HG03354 (cell line): ENCODE results near the gene SPACA9.
A peak's percentile ranks its signal among the peaks of the same experiment; 100 is the strongest.

Source experiments
- ATAC-seq: cut with Tn5 transposase; IDR thresholded peaks from one replicate; pipeline ENCODE4 v1.9.1; 2021; ENCODE audit warnings: mild to moderate bottlenecking; ENCODE audit not compliant: unreplicated experiment, poor library complexity, severe bottlenecking

The SPACA9 gene

DNA sequence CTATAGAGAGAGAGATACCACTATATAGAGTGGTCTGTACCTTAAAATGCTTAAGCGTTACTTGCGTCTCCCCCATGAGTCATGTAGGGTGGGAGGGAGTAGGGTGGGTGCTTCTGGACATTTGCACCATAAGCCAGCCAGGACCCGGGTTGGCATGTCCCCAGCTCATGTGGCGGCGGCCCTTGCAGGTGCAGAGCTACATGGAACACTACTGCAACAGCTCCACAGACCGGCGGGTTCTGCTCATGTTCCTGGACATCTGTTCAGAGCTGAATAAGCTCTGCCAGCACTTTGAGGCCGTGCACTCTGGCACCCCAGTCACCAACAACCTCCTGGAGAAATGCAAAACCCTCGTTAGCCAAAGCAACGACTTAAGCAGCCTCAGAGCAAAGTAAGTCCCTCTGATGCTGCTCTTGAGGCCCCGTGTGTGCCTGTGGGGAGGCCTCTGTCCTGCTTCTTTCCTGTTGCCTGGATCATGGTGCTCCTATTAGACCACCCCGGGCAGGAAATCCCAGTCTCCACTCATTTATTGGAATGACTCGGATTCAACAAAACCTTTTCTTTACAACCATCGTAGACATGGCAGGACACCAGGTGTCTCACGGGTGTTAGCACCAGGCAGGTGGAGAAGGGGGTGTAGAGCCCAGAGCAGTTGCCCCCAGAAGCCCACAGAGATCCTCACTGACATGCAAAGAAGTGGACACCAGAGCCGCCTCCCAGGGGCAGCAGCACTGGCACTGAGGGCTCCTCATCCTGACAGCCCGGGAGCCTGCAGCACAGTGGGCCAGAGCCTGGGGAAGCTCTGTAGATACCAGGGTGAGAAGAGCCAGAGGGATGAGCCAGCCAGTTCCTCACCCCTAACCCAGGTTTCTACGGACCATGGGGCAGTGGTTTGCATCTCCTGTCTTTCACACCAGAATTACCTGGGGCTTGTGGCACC, 8.8 kb downstream of the SPACA9 start:
- no peak for ATAC-seq

DNA sequence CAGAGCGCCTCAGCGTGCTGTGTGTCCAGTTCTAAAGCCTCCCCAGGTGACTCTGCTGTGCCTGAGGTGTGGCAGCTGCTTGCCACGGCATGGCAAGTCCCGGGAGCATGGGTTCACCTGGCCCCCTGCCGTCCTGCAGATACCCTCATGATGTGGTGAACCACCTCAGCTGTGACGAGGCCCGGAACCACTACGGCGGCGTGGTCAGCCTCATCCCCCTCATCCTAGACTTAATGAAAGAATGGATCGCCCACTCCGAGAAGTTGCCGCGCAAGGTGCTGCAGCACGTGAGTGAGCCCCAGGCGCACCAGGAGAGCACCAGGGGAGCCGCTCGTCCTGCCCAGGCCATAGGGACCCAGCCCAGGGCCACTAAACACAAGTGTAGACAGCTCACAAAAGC, 9.5 kb downstream of the SPACA9 start:
- no peak for ATAC-seq

DNA sequence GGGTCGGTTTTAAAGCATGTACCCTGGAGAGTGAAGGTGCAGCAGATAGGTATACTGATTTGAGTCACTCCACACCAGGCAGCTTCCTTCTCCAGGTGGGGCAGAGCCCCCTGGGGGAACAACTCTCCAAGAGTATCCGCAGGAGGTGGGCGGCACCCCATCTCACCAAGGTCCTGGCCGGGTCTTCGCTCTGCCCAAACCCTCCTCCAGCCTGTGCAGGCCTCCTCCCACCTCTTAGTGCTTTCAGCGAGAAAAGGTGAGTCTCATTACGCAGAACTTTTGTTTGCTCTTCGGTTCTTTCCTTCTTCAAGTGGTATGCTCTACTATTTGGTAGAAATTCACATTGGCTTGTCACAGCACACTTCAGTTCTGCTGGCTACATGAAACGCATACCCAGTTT, 13.7 kb downstream of the SPACA9 start:
- ATAC-seq: no peak

DNA sequence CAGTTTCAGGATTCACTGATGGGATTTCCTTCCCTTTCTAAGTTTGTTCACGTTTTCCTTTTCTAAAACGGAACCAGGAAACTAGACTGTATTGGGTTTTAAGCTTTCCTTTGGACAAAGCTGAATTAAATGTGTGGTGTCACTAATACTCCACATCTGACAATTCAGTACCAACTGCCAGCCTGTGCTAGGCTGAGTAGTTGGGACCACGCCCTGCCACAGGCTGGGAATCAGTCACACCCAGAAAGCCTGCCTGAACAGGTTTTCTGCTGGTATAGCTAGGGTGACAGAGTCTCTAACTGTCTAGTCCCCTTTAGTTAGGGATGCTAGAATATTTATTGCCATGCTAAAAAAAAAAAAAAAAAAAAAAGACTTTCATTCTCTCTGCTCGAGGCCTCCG, 15.6 kb downstream of the SPACA9 start:
- ATAC-seq: no peak

DNA sequence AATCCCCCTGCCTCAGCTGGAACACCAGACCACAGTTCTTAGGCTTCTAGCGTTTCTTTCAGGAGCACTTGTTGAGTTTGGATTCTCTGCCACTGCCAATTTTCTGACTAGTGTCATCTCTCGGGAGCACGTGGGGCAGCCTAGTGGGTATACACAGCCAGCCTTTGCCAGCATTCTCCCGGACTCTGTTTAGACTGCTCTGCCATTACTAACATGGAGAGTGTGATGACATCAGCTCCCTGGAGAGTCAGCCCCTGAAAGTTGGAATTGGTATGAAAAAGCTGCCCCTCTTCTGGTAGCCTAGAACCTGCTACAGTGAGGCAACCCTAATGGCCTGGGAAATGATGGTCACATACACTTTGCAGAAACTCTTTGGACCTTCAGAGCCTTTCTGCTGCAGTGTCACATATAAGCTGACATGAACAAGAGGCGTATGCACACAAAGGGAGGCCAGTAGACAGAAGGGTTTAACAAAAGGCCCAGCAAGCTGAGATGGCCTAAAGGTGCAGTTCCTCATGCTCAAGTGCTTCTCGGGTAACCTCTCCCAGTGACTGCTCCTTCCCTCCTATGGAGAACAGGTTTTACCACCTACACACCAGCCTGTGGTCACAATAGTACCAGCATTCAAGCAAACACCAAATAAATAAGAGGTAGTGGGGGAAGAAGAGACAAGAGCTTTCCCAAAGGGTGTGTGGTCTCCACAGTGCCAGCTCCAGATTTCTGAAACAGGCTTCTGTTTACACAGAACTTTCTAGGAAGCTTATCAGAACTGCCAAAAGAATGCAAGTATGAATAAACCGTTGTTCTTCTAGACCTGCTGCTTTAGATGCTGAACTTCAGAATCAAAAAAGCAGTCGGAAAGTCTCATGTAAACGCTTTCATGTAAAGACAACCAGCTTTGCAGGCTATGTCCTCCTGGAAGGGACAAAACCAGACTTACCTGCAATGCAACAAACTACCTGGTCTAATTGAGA, 16.5 kb downstream of the SPACA9 start:
- ATAC-seq: no peak

DNA sequence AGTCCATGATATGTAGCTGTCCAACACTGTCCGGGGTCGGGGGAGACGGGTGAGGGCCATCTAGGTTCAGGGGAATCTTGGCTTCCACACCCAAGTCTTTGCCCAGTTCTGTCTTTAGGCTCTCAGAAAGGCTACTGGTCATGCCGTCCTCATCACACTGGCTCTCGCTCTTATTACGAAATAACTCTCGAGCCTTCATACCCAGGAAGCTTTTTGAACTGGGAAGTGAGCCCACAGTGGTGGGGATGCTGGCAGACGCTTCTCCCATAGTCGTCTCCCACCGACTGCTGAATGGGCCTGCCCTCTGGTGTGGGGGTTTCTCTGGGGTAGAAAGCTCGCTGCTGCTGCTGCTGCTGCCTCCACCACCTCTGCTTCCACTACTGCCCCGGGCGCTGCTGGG, 17.6 kb downstream of the SPACA9 start:
- ATAC-seq: no peak

DNA sequence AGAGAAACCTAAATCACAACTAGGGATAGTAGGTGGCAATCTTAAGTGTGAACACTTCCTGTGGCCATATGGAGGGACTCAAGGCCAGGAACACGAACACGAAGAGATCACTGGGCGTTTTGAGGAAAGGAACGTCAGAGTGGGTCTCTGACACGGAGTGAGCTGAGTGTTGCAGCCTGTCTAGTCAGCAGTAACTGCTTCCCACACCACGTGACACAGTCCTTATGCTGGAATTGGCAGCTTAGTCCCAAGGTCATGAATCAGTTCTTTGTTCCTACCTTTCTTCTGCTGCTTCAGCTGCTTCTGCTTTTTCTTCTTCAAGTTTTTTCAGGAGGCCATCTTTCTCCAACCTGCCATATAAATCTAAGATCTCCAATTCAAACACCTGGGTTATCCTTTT, 18.2 kb downstream of the SPACA9 start:
- no peak for ATAC-seq

DNA sequence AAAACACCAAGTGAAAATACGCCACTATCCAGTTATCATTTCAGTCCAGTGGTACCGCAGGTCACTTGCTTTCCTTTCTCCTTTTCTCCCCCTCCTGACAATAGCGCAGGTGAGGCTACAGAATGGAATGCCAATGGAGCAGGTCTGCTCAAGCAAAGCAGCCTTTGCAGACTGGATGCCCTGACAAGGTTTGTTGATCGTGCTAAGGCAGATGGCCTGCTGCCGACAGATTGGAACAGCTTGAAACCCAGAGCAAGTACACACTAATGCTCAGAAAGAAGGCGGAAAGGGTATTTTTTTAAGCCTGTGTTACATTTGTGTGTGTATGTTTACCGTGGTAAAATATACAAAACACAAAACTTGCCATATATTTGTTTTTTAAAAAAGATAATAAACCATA, 19.4 kb downstream of the SPACA9 start:
- ATAC-seq: no peak

DNA sequence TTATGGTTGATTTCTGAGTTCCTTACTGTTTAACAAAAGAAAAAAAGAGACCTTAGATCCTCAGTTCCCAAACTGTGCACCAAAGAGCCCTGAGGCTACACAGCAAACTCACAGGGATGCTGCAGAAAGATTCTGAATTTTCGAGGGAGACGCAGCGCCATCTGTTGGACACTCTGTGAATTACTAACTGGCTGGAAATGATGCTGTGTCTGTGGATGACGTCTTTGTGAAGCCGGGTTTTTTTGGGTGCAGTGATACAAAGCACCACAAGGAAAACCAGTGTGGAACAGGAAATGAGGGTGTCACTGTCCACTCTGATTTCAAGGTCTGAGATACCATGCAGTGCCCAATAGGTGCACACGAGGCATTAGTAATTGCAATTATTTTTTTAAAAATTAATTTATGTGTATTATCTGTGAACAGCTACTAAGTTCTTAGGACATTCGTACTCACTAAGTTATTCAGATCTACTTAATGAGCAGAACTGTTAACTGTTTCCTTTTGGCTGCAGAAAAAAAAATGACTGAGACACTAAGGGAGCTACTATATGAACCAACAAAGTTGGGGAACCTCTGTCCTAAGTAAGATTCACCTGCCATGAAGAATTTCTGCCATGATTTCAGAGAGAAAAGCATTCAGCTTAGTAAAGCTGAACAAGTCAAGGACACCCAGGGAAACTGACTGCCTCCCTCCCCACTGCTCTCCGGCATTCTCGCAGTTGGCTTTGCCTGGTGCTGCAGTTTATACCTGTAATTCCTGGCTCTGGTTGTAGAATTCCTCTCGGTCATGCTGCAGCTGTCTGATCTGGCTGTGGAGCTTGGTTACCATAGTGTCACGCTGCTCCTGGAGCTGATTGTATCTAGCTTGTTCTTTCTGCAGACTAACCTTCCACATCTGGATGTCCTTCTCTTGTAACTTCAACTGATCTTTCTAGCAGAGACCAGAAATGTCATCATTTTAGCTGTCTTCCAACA, 23.4 kb downstream of the SPACA9 start:
- peak; percentile 81 for ATAC-seq

DNA sequence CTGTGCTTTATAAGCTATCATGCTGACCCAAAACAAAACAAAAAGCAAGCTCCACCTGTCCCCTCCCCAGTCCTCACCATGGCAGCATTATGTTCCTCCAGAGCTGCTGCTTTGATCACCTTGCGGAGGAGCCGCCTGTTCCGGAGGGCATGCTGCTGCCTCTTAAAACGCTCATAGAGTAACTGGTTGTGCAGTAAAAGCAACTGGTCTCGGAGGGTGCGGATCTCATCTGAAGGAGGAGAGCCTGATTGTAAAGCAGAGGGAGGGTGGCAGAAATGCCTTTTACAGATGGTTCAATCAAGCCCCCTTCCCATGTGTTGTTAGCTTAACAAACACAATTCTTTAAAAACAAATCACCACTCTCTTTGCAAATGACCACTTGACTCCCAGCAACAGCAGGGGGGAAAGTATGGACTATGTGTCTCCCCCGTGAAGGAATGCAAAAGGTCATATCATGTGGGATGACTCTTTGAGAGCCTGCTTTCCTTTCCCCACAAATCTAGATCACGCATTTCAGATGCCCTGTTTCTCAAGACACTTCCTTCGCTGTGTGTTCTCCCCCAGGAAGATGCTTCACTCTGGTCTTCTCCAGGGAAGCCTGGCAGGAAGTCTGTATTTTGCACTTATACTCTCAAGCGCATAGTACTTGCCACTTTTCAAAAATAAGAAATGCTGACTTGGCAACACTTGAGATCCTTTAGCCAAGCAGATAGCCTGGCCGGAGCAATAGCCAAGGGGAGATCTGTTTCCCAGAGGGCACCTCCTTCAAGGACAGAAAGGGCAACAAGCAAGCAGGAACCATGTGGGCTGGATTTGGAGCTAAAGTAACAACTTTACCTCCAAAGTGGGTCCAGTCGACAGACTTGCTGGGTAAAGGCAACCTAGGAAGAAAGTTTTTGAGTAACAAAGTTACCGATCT, 25.1 kb downstream of the SPACA9 start:
- no peak for ATAC-seq

DNA sequence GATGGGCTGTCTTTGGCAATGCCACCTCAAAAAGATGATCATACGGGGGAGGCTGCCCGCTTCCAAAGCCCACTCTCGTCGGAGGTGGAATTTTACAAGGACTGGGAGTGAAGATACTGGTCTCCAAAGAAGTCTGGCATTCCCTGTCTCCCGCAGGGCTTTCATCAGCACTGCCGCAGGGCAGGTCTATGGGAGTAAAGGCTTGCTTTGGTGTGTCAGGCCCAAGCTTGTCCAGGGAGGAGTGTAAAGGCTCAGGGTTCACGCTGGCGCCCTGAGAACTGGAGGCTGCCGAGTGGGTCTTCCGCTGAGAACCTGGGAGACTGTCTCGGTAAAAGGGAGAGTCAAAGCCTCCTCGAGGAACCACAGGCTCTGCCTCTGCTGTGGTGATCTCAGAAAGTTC, 27.0 kb downstream of the SPACA9 start:
- ATAC-seq: no peak

DNA sequence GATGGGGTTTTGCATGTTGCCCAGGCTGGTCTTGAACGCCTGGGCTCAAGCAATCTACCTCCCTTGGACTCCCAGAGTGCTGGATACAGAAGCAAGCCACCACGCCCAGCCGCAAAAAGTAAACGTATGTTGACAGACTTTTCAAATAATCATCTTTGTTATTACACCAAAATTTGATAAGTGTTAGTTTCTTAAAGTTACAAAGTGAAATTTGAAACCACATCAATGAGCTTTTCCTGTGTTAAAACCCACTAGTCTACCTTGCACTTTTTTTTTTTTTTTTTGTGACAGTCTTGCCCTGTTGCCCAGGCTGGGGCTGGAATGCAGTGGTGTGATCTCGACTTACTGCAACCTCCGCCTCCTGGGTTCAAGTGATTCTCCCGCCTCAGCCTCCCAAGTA, 29.9 kb downstream of the SPACA9 start:
- ATAC-seq: no peak

DNA sequence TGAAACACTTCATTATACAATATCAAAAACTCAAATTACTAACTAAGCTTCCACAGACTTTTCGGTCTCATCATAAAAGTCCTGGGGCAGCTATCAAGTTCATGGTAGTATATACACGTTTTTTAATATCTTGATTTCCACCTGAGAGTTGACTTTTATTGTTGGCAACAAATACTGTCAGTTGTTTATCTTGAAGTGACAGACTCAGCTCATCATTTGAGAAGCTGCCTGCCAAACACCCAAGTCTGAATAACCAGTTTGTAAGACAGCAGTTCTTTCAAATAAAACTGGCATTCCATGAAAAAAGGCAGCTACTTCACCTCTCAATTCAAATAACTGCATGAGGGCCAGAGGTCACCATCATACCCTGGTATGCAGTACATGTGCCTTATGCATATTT, 30.6 kb downstream of the SPACA9 start:
- ATAC-seq: no peak

DNA sequence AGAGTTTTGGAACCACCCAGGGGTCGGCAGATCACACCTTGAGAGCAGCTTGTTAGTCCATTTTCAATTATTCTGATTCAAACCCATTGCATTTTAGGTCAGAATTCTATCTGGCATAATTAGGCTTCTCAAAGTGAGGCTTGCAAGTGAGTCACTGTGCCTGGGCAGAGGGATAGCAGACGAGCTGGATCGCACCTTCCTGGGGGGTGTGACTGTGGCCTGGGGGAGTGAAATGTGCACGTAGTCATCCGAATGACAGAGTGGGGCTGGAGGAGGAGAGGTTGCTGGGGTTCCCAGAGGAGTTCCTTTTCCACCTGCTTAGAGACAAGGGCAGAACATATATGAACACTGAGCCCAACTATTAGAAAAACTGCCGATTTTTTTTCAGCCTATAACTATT, 31.7 kb downstream of the SPACA9 start:
- no peak for ATAC-seq

DNA sequence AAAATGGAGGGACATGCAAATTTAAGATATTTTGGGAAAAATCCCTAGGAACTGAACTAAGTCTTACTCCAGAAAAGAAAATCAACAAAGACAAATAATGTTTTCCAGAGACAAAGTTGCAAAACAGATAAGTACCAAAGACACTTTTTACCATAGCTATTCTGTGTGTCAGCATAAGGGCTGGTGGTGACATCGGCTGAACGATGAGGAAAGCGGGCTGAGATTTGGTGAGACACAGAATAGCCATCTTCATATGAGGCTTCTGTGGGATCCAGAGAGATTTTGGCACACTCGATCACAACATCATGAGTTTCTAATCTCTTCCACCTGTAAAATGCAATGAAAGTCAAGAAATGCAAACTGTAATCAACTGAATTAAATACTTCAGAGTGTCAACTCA, 33.4 kb downstream of the SPACA9 start:
- no peak for ATAC-seq

DNA sequence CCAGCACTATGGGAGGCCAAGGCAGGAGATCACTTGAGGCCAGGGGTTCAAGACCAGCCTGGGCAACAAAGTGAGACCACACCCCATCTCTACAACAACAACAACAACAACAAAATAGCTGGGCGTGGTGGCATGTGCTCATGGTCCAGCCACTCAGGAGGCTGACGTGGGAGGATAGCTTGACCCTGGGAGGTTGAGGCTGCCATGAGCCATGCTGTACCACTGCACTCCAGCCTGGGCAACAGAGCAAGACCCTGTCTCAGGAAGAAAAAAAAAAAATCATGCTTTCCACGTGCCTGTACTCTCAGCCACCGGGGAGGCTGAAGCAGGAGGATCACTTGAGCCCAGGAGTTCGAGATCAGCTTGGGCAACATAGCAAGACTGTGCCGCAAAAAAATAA, 36.2 kb downstream of the SPACA9 start:
- ATAC-seq: no peak

DNA sequence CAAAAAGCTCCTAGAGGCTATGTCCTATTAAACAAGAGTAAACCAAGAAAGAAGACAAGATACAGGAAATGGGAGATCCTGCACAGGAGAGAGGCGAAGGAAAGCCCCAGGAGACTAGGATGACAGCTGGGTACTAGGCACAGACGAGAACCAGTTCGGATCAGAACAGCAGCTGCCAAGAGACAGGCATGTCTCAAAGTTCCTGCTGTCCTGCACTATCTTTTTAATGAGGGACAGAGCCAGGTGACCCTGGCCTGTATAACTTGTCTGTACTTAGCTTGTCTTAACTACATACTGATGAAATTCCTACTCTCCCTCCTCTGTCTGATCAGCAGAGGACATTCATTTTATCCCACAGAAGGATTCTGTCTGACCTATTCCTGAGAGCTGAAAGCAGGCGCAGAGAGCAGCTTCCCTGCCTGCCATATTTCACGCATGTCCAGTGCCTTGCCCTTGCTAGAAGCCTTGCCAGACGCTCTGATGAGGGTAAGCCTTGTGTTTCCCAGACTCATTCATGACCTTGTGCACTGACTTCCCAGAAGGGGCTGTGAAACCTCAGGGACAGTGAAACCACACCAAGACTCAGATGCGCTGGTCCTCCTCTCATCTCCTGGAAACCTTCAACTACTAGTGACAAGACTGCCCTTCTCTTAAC, 41.0 kb downstream of the SPACA9 start:
- no peak for ATAC-seq

DNA sequence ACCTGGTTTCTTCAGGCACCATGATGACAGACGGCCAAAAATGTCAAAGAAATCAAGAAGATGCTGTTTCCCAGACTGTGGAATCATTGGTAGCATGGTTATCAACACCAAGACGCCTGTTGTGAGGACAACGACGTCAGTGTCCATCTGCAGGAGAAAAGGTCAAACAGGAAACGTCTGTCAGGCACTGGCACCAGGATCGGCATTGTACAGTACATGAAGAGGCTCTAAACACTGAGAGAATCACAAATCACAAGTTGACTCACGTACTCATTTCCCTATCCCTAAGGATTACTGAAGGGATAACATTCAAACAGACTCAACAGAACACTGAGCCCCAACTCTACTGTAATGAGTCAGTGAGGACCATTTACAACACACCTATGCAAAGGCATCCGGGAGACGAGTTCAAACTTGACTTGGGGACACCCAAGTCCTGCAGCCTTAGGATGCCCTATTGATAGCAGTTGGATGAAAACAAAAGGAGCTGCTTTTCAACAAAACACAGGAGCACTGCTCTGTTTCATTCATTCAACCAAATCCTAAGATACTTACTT, 44.7 kb downstream of the SPACA9 start:
- no peak for ATAC-seq
